ENCODE results near the gene KCNH8. TPM values are rescaled to one million over a fixed set of nuclear protein-coding genes. Genes with fewer than 3 reads are reported as not detected.

The KCNH8 gene
- total RNA-seq, 1 experiment from 2014 or later: not detected

DNA sequence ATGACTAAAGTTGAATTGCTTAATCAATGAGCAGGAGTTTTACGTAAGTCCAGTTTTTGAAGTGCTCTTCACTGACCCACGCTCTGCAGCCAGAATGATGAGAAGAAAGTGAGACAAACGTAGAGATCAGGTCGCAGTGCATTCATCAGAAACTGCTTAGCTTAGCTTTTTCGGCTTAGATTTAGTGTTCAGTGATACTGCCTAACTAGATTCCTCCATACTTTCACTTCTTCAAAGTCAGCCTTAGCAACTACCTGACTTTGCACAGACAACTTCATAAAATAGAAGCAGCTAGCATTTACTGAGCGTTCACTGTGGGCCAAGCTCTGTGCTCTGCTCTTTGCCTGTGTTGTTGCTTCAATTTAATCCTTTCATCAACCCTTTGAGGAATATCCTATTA, 116.1 kb downstream of the KCNH8 start:
- DNase-seq (ENCODE audit: low read depth, low spot score): no peak
- BruUV-seq (replicated peaks): no TSS peak
- no peak for ATAC-seq
- no peaks in the 10 kb centered on the region for H3K4me1 ChIP-seq (ENCODE audit: control insufficient read depth, insufficient read depth, low read length)
- H3K4me3 ChIP-seq (ENCODE audit: low read depth in 2 of 2, low read length in 2 of 2): no peak overlapping the region
- no peak overlapping the region for H3K27ac ChIP-seq (ENCODE audit: low read length)
- POLR2A ChIA-PET: no interaction called here
- CTCF ChIA-PET: no interaction called here
- in situ Hi-C loops (cut with HindIII; ENCODE audit: low pct_unique_long_range_greater_than_20kb, low sequenced_read_pairs): no loop called here
- no peaks in the 10 kb centered on the region for H3K27me3 ChIP-seq (ENCODE audit: control insufficient read depth, insufficient read depth, low read length)
- no peaks in the 10 kb centered on the region for H3K36me3 ChIP-seq (ENCODE audit: control insufficient read depth, insufficient read depth, low read length)
- H3K9me3 ChIP-seq (ENCODE audit: control insufficient read depth, insufficient read depth, low read depth, low read length): no peaks in the 10 kb centered on the region
- intact Hi-C loops (cut with micrococcal nuclease; ENCODE audit: unreplicated experiment): no loop called here
- TF ChIP-seq, protein P1, sequence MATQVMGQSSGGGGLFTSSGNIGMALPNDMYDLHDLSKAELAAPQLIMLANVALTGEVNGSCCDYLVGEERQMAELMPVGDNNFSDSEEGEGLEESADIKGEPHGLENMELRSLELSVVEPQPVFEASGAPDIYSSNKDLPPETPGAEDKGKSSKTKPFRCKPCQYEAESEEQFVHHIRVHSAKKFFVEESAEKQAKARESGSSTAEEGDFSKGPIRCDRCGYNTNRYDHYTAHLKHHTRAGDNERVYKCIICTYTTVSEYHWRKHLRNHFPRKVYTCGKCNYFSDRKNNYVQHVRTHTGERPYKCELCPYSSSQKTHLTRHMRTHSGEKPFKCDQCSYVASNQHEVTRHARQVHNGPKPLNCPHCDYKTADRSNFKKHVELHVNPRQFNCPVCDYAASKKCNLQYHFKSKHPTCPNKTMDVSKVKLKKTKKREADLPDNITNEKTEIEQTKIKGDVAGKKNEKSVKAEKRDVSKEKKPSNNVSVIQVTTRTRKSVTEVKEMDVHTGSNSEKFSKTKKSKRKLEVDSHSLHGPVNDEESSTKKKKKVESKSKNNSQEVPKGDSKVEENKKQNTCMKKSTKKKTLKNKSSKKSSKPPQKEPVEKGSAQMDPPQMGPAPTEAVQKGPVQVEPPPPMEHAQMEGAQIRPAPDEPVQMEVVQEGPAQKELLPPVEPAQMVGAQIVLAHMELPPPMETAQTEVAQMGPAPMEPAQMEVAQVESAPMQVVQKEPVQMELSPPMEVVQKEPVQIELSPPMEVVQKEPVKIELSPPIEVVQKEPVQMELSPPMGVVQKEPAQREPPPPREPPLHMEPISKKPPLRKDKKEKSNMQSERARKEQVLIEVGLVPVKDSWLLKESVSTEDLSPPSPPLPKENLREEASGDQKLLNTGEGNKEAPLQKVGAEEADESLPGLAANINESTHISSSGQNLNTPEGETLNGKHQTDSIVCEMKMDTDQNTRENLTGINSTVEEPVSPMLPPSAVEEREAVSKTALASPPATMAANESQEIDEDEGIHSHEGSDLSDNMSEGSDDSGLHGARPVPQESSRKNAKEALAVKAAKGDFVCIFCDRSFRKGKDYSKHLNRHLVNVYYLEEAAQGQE (IDR thresholded peaks at IDR 0.05; ENCODE audit: insufficient read depth in 1 of 2, low read depth in 2 of 2, low read length in 1 of 2): no peak
- TF ChIP-seq POLR2AphosphoS5 (IDR thresholded peaks at IDR 0.05; ENCODE audit: low read depth, low read length) (no peak), TCF7L2 (IDR thresholded peaks at IDR 0.05; ENCODE audit: low read depth, low read length) (no peak), SIN3A (IDR thresholded peaks at IDR 0.05; ENCODE audit: borderline replicate concordance, insufficient read depth, low read depth, low read length) (no peak)
- TF ChIP-seq, protein P2, sequence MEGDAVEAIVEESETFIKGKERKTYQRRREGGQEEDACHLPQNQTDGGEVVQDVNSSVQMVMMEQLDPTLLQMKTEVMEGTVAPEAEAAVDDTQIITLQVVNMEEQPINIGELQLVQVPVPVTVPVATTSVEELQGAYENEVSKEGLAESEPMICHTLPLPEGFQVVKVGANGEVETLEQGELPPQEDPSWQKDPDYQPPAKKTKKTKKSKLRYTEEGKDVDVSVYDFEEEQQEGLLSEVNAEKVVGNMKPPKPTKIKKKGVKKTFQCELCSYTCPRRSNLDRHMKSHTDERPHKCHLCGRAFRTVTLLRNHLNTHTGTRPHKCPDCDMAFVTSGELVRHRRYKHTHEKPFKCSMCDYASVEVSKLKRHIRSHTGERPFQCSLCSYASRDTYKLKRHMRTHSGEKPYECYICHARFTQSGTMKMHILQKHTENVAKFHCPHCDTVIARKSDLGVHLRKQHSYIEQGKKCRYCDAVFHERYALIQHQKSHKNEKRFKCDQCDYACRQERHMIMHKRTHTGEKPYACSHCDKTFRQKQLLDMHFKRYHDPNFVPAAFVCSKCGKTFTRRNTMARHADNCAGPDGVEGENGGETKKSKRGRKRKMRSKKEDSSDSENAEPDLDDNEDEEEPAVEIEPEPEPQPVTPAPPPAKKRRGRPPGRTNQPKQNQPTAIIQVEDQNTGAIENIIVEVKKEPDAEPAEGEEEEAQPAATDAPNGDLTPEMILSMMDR (IDR thresholded peaks at IDR 0.05): no peak

DNA sequence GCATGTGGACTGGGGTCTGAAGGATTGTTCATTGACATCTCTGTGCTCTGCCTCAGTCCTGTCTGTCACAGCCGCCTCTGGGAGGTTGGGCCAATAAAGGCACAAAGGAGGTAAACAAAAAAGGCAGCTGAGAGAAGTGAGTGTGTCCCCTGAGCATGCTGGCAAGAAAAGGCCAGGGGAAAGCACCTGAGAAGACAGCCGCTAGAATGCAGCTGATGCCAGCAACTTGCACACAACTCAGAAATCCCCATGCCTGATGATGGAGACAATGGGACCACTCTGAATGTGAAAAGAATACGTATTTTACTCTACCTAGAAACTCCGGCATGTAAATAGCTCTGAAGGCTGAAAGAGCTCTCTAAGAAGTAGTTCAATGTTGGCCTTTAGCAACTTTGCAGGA, 118.7 kb downstream of the KCNH8 start:
- Histone ChIP-seq H3K27me3 (ENCODE audit: control insufficient read depth, insufficient read depth, low read length) (no peaks in the 10 kb centered on the region), H3K4me1 (ENCODE audit: control insufficient read depth, insufficient read depth, low read length) (no peaks in the 10 kb centered on the region), H3K4me3 (ENCODE audit: low read depth in 2 of 2, low read length in 2 of 2) (no peak overlapping the region), H3K9me3 (ENCODE audit: control insufficient read depth, insufficient read depth, low read depth, low read length) (no peaks in the 10 kb centered on the region), H3K36me3 (ENCODE audit: control insufficient read depth, insufficient read depth, low read length) (no peaks in the 10 kb centered on the region), H3K27ac (ENCODE audit: low read length) (no peak overlapping the region)
- DNase-seq (ENCODE audit: low read depth, low spot score): no peak
- no peak for ATAC-seq
- CTCF ChIA-PET: no interaction called here
- TF ChIP-seq, protein P1 (IDR thresholded peaks at IDR 0.05; ENCODE audit: insufficient read depth in 1 of 2, low read depth in 2 of 2, low read length in 1 of 2): no peak
- TF ChIP-seq TCF7L2 (IDR thresholded peaks at IDR 0.05; ENCODE audit: low read depth, low read length): no peak
- TF ChIP-seq POLR2AphosphoS5 (IDR thresholded peaks at IDR 0.05; ENCODE audit: low read depth, low read length): no peak
- TF ChIP-seq, protein P2 (IDR thresholded peaks at IDR 0.05): no peak
- TF ChIP-seq SIN3A (IDR thresholded peaks at IDR 0.05; ENCODE audit: borderline replicate concordance, insufficient read depth, low read depth, low read length): no peak
- intact Hi-C loops (cut with micrococcal nuclease; ENCODE audit: unreplicated experiment) (no loop called here), in situ Hi-C loops (cut with HindIII; ENCODE audit: low pct_unique_long_range_greater_than_20kb, low sequenced_read_pairs) (no loop called here)
- POLR2A ChIA-PET: no interaction called here
- no TSS peak for BruUV-seq (replicated peaks)

Data from Panc1 (cell line).